SK-N-MC (cell line): ENCODE results near the gene COG5.

Source experiments
- DNase-seq: peaks from one replicate; pipeline ENCODE4 v3.0.0-alpha.2; 2011; ENCODE audit warnings: low read depth, low spot score
- H3K27ac ChIP-seq: fragments of 200-600 bp; sonication (generic); 2 replicates; pipeline ENCODE4 v1.5.1; 2016; ENCODE audit warnings: mixed run types
- H3K36me3 ChIP-seq: fragments of 200-600 bp; sonication (generic); 2 replicates; pipeline ENCODE4 v1.6.1; 2017; ENCODE audit warnings: antibody characterized with exemption, low read length, mixed read lengths; ENCODE audit not compliant: insufficient read depth
- H3K4me3 ChIP-seq: fragments of 200-600 bp; sonication (generic); 2 replicates; pipeline ENCODE4 v1.5.1; 2016
- H3K9ac ChIP-seq: fragments of 200-600 bp; sonication (generic); 2 replicates; pipeline ENCODE4 v1.8.0; 2017; ENCODE audit warnings: mixed run types, mixed read lengths; ENCODE audit not compliant: insufficient read length
- H3K9me3 ChIP-seq: fragments of 200-600 bp; sonication (generic); 2 replicates; pipeline ENCODE4 v1.6.1; 2017; ENCODE audit warnings: low read depth, mild to moderate bottlenecking, antibody characterized with exemption, low read length, moderate library complexity, mixed read lengths
- EZH2 ChIP-seq: fragments of 200-600 bp; sonication (generic); IDR thresholded peaks from one replicate; pipeline ENCODE4 v1.6.1; 2017; ENCODE audit warnings: antibody characterized with exemption
- FOXP2 ChIP-seq: optimal IDR thresholded peaks from 2 replicates; pipeline ENCODE3; 2011; ENCODE audit warnings: mild to moderate bottlenecking, moderate library complexity; ENCODE audit not compliant: insufficient read depth; ENCODE audit errors: extremely low read length, control extremely low read depth
- POLR2AphosphoS5 ChIP-seq: IDR thresholded peaks from 2 replicates; pipeline ENCODE4 v1.6.1; 2012; ENCODE audit warnings: mild to moderate bottlenecking, low read depth, low read length, borderline replicate concordance

The COG5 gene

GRCh38 chr7:107597953-107598352, 34.2 kb upstream of the COG5 start:
- Histone ChIP-seq H3K4me3 (no peak overlapping the region), H3K9me3 (no peaks in the 10 kb centered on the region), H3K27ac (no peak overlapping the region), H3K9ac (no peak overlapping the region), H3K36me3 (peaks cover 26% of the 10 kb centered on the region)
- TF ChIP-seq POLR2AphosphoS5 (no peak), FOXP2 (no peak), EZH2 (no peak)
- no peak for DNase-seq

- no peak overlapping the region for H3K9ac ChIP-seq
- H3K27ac ChIP-seq = no peak overlapping the region
- no peak for TF ChIP-seq POLR2AphosphoS5
- no peak for TF ChIP-seq FOXP2
- TF ChIP-seq EZH2 = no peak
- no peak for DNase-seq
- H3K36me3 ChIP-seq = peaks cover 26% of the 10 kb centered on the region
- H3K9me3 ChIP-seq = no peaks in the 10 kb centered on the region
- H3K4me3 ChIP-seq = no peak overlapping the region
These were observed 33.8 kb upstream of the COG5 start for GRCh38 chr7:107597582-107597916.

GRCh38 chr7:107596881-107597581, 33.3 kb upstream of the COG5 start:
- Histone ChIP-seq H3K4me3 (no peak overlapping the region), H3K9ac (no peak overlapping the region), H3K27ac (no peak overlapping the region), H3K9me3 (no peaks in the 10 kb centered on the region), H3K36me3 (peaks cover 26% of the 10 kb centered on the region)
- no peak for DNase-seq
- TF ChIP-seq POLR2AphosphoS5 = no peak
- TF ChIP-seq FOXP2 = no peak
- no peak for TF ChIP-seq EZH2

DNA sequence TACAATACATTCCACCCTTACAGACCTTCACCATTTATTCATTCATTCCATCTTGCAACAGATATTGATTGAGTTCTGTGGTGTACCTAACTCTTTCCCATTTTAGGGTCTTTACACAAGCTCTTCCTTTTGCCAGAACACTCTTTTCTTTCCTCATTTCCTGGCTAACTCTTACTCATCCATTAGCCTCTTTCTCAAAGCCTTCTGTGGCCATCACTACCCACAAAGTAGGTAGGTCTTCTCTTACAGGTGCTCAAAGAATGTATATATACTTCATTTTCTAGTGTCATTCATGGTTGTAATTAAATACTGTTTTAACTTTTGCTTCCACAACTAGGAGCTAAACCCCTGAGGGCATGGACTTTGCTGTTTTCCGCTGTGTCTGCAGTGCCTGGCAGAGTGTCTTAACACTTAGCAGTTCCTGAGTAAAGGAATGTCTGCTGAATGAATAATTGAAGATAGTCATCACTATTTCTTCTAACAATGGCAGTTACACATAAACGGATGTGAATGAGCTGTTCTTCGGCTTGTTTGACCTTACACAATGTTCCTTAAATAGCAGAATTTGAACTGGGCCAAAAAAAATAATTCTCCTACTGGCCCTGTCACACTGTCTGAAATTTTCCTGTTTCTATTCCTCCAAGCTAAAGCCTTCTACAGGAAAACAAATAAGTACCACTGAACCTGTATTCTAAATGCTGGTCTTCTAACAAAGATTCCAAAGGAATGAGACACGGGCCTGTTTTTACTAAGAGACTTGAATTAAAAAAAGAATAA, 31.4 kb upstream of the COG5 start:
- Histone ChIP-seq H3K36me3 (peaks cover 15% of the 10 kb centered on the region), H3K27ac (peak overlapping the region; percentile 19; the same call in 1 of the 2 replicates), H3K9me3 (no peaks in the 10 kb centered on the region), H3K4me3 (no peak overlapping the region), H3K9ac (no peak overlapping the region)
- TF ChIP-seq POLR2AphosphoS5 (no peak), EZH2 (no peak), FOXP2 (no peak)
- DNase-seq = no peak

- H3K4me3 ChIP-seq = no peak overlapping the region
- no peak overlapping the region for H3K9ac ChIP-seq
- DNase-seq = no peak
- H3K9me3 ChIP-seq = no peaks in the 10 kb centered on the region
- H3K27ac ChIP-seq = no peak overlapping the region
- peaks cover 20% of the 10 kb centered on the region for H3K36me3 ChIP-seq
- TF ChIP-seq FOXP2 = no peak
- no peak for TF ChIP-seq EZH2
- no peak for TF ChIP-seq POLR2AphosphoS5
These were observed 29.3 kb upstream of the COG5 start for GRCh38 chr7:107593025-107593410.

DNA sequence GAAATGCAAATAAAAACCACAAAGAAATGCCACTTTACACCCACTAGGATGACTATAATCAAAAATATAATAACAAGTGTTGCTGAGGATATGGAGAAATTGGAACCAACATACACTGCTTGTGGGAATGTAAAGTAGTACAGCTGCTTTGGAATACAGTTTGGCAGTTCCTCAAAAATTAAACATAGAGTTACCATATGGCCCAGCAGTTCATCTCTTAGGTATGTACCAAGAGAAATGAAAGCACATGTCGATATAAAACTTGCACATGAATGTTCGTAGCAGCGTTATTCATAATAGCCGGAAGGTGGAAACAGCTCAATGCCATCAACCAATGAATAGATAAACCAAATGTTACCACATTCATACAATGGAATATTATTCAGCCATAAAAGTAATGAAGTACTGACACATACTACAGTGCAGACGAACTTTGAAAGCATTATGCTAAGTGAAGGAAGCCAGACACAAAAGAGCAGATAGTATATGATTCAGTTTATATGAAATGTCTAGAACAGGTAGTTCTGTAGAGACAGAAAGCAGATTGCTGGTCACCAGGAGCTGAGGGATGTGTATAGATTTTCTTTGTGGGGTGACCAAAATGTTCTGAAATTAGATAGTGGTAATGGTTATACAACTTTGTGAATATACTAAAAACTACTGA, 28.8 kb upstream of the COG5 start:
- H3K9ac ChIP-seq = no peak overlapping the region
- TF ChIP-seq EZH2 = no peak
- TF ChIP-seq FOXP2 = no peak
- TF ChIP-seq POLR2AphosphoS5 = no peak
- no peak for DNase-seq
- H3K4me3 ChIP-seq = no peak overlapping the region
- H3K27ac ChIP-seq = no peak overlapping the region
- no peaks in the 10 kb centered on the region for H3K9me3 ChIP-seq
- peaks cover 23% of the 10 kb centered on the region for H3K36me3 ChIP-seq

GRCh38 chr7:107591421-107591820, 27.7 kb upstream of the COG5 start:
- DNase-seq = no peak
- Histone ChIP-seq H3K9me3 (no peaks in the 10 kb centered on the region), H3K9ac (no peak overlapping the region), H3K4me3 (no peak overlapping the region), H3K27ac (no peak overlapping the region), H3K36me3 (peaks cover 27% of the 10 kb centered on the region)
- TF ChIP-seq FOXP2 = no peak
- no peak for TF ChIP-seq POLR2AphosphoS5
- no peak for TF ChIP-seq EZH2

GRCh38 chr7:107588529-107589130, 24.9 kb upstream of the COG5 start:
- TF ChIP-seq FOXP2 (no peak), POLR2AphosphoS5 (no peak), EZH2 (no peak)
- Histone ChIP-seq H3K9me3 (no peaks in the 10 kb centered on the region), H3K4me3 (no peak overlapping the region)

More at GRCh38 chr7:107588529-107589130, 24.9 kb upstream of the COG5 start:
- Histone ChIP-seq H3K36me3 (peaks cover 24% of the 10 kb centered on the region), H3K27ac (no peak overlapping the region), H3K9ac (no peak overlapping the region)
- no peak for DNase-seq
